Loucy (cell line): ENCODE results near the gene RYR2.

Experiments used
- H2AFZ ChIP-seq: fragments of 200-600 bp; sonication (generic); 2 replicates; pipeline ENCODE4 v1.6.0; 2016; ENCODE audit warnings: antibody characterized with exemption, mild to moderate bottlenecking, low read length, moderate library complexity
- H3F3A ChIP-seq: fragments of 200-600 bp; 2 replicates; pipeline ENCODE4 v1.6.0; 2016; ENCODE audit warnings: antibody characterized with exemption, low read depth, mild to moderate bottlenecking
- H3K27me3 ChIP-seq: fragments of 200-600 bp; sonication (generic); 2 replicates; pipeline ENCODE4 v1.6.1; 2014; ENCODE audit warnings: low read length, mild to moderate bottlenecking; ENCODE audit not compliant: insufficient read depth, poor library complexity, severe bottlenecking
- H3K36me3 ChIP-seq: fragments of 200-600 bp; sonication (generic); 2 replicates; pipeline ENCODE4 v1.6.1; 2016; ENCODE audit warnings: low read length; ENCODE audit not compliant: insufficient read depth
- H3K4me1 ChIP-seq: fragments of 200-600 bp; sonication (generic); 2 replicates; pipeline ENCODE4 v1.5.1; 2014; ENCODE audit warnings: low read length, mild to moderate bottlenecking; ENCODE audit not compliant: insufficient read depth, poor library complexity, severe bottlenecking
- H3K4me2 ChIP-seq: fragments of 200-600 bp; sonication (generic); 2 replicates; pipeline ENCODE4 v1.6.0; 2014; ENCODE audit warnings: antibody characterized with exemption, low read length, low read depth, mild to moderate bottlenecking; ENCODE audit not compliant: poor library complexity, severe bottlenecking
- H3K4me3 ChIP-seq: fragments of 200-600 bp; sonication (generic); 2 replicates; pipeline ENCODE4 v1.5.1; 2014; ENCODE audit warnings: low read length, mild to moderate bottlenecking, mixed read lengths; ENCODE audit not compliant: poor library complexity, severe bottlenecking
- H3K79me2 ChIP-seq: fragments of 200-600 bp; sonication (generic); 2 replicates; pipeline ENCODE4 v1.6.1; 2014; ENCODE audit warnings: low read length; ENCODE audit not compliant: insufficient read depth
- H3K9ac ChIP-seq: fragments of 200-600 bp; sonication (generic); 2 replicates; pipeline ENCODE4 v1.6.0; 2014; ENCODE audit warnings: mild to moderate bottlenecking, low read depth, low read length, moderate library complexity; ENCODE audit not compliant: poor library complexity, severe bottlenecking
- H3K9me2 ChIP-seq: fragments of 200-600 bp; sonication (generic); replicated peaks from 2 replicates; pipeline ENCODE4 v1.6.1; 2016; ENCODE audit warnings: low read depth, low read length, mixed read lengths
- H3K9me3 ChIP-seq: fragments of 200-600 bp; sonication (generic); 2 replicates; pipeline ENCODE4 v1.6.1; 2014; ENCODE audit warnings: mild to moderate bottlenecking, antibody characterized with exemption, low read length, low read depth; ENCODE audit not compliant: insufficient read depth
- H4K20me1 ChIP-seq: fragments of 200-600 bp; sonication (generic); 2 replicates; pipeline ENCODE4 v1.6.0; 2014; ENCODE audit warnings: antibody characterized with exemption, low read length, mild to moderate bottlenecking; ENCODE audit not compliant: insufficient read depth, poor library complexity, severe bottlenecking
- CTCF ChIP-seq: fragments of 200-600 bp; sonication (generic); conservative IDR thresholded peaks from 2 replicates; pipeline ENCODE4 v1.5.1; 2014; ENCODE audit warnings: mild to moderate bottlenecking, antibody characterized with exemption, low read length
- EZH2phosphoT487 ChIP-seq: fragments of 200-600 bp; IDR thresholded peaks from 2 replicates; pipeline ENCODE4 v1.6.1; 2018; ENCODE audit warnings: antibody characterized with exemption, mild to moderate bottlenecking, moderate library complexity, borderline replicate concordance

The RYR2 gene

DNA sequence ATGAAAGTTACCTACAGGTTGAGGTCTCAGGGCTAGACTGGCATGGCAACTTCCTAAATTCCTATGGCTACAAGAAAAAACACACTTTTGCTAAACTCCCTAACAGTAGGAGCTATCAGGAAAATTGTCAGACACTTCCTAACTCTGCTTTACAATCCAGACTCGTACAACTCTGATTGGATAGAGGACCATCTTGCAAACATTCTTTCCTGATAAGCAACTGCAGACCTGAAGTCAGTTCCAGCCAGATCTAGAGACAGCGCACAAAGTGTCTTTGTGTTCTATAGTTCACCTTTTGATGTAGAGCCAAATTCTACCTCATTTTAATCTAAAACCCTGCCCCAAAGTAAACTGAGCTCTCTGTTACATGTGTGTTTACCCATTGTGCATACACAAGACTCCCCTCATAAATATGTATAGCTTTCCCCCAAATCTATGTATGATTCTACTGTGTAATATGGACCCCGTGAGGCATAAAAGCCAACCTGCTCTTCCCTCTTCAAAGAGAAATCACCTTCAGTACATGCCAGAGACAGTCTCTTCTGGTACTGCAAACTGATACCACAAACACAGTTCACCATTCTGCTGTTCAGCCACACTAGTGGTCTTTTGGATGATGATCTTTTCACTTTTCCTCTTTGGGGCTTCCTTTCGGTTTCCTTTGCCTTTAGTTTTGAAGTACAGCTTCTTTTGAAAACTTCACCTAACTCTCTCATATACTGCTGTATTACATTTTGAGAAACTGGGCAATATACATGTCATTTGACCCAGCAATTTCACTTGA, 827.0 kb downstream of the RYR2 start:
- Histone ChIP-seq H3K79me2 (no peaks in the 10 kb centered on the region), H2AFZ (no peak overlapping the region), H4K20me1 (no peaks in the 10 kb centered on the region), H3K4me1 (no peaks in the 10 kb centered on the region), H3K4me3 (no peak overlapping the region), H3K9me3 (no peaks in the 10 kb centered on the region), H3K27me3 (no peaks in the 10 kb centered on the region), H3K36me3 (no peaks in the 10 kb centered on the region), H3F3A (no peaks in the 10 kb centered on the region), H3K4me2 (no peak overlapping the region), H3K9ac (no peak overlapping the region), H3K9me2 (no peaks in the 10 kb centered on the region)
- TF ChIP-seq CTCF (no peak), EZH2phosphoT487 (no peak)

DNA sequence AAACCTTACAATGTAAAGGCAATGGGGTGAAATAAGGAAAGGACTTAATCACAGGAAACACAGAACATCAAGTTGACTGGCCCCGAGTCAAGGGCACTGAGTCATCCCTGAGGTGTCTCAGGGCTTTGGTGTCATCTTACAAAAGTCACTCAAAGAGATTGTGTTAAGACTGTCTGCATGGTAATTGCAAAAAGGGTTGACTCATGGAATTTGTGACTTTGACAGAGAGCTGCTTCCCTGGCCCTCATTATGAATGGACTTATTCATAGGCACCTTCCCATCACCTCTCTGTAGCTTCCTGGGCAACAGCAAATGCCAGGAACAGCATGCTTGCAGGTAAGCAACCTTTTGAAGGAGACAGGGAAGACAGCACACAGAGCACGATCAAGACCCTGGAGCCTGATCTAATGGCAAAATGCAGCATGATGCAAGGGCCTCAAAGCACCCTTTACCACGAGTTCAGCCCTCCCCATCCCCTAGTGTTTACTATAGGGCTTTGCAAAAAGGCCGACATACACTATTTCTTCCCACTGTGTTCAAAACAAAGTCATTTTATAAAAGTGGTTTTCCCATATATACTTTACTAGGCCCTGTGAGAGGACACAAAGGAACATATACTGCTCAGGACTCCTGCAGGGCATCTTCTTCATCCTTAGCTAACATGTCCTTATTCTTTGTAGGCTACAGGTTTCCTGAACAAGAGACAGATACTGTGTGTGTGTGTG, 831.7 kb downstream of the RYR2 start:
- no peak overlapping the region for H2AFZ ChIP-seq

GRCh38 chr1:237875291-237875690, 833.3 kb downstream of the RYR2 start:
- TF ChIP-seq CTCF (no peak), EZH2phosphoT487 (no peak)

More for the DNA sequence above, 831.7 kb downstream of the RYR2 start:
- Histone ChIP-seq H3F3A (no peaks in the 10 kb centered on the region), H4K20me1 (no peaks in the 10 kb centered on the region), H3K9me3 (no peaks in the 10 kb centered on the region), H3K4me1 (no peaks in the 10 kb centered on the region), H3K4me3 (no peak overlapping the region), H3K9ac (no peak overlapping the region), H3K4me2 (no peak overlapping the region), H3K9me2 (no peaks in the 10 kb centered on the region), H3K27me3 (no peaks in the 10 kb centered on the region), H3K79me2 (no peaks in the 10 kb centered on the region), H3K36me3 (no peaks in the 10 kb centered on the region)
- TF ChIP-seq EZH2phosphoT487 = no peak

More at GRCh38 chr1:237875291-237875690, 833.3 kb downstream of the RYR2 start:
- H4K20me1 ChIP-seq = no peaks in the 10 kb centered on the region
- H3K4me1 ChIP-seq = no peaks in the 10 kb centered on the region
- H3F3A ChIP-seq = no peaks in the 10 kb centered on the region
- no peak overlapping the region for H3K4me2 ChIP-seq
- no peaks in the 10 kb centered on the region for H3K9me2 ChIP-seq
- no peak overlapping the region for H3K4me3 ChIP-seq
- H3K9me3 ChIP-seq = no peaks in the 10 kb centered on the region
- H3K36me3 ChIP-seq = no peaks in the 10 kb centered on the region
- no peak overlapping the region for H3K9ac ChIP-seq
- no peaks in the 10 kb centered on the region for H3K27me3 ChIP-seq
- H2AFZ ChIP-seq = no peak overlapping the region
- H3K79me2 ChIP-seq = no peaks in the 10 kb centered on the region
